Kidney epithelial cell (primary cell): Measurements from ENCODE around the gene EPHB1. TPM values are rescaled to one million over a fixed set of nuclear protein-coding genes. Genes with fewer than 3 reads are reported as not detected.

Experiments
- DNase-seq: peaks from one replicate; pipeline ENCODE4 v3.0.0-alpha.2; 2010; ENCODE audit warnings: low read depth
- H3K27me3 ChIP-seq: 2 replicates; pipeline ENCODE4 v1.6.0; 2011; ENCODE audit warnings: low read length; ENCODE audit not compliant: control insufficient read depth, insufficient read depth
- H3K36me3 ChIP-seq: 2 replicates; pipeline ENCODE4 v1.5.1; 2011; ENCODE audit warnings: low read length; ENCODE audit not compliant: control insufficient read depth, insufficient read depth
- H3K4me3 ChIP-seq: 2 replicates; pipeline ENCODE4 v1.5.1; 2011; ENCODE audit warnings: low read depth, mild to moderate bottlenecking, control low read depth, low read length
- total RNA-seq: library from RNA; depleted of rRNA; stranded (reverse); fragments of >200 nt; gene quantifications from 2 replicates; pipeline ENCODE4 v1.2.3, GENCODE V29; 2015
- TF ChIP-seq, protein P1 (sequence below): IDR thresholded peaks from 2 replicates; pipeline ENCODE4 v1.5.1; 2011; ENCODE audit warnings: mild to moderate bottlenecking, moderate library complexity, low read length, control low read depth, inconsistent platforms; ENCODE audit not compliant: insufficient read depth, poor library complexity, severe bottlenecking

Gene EPHB1
- total RNA-seq, 1 donor from 2014 or later = 10.8 TPM

DNA sequence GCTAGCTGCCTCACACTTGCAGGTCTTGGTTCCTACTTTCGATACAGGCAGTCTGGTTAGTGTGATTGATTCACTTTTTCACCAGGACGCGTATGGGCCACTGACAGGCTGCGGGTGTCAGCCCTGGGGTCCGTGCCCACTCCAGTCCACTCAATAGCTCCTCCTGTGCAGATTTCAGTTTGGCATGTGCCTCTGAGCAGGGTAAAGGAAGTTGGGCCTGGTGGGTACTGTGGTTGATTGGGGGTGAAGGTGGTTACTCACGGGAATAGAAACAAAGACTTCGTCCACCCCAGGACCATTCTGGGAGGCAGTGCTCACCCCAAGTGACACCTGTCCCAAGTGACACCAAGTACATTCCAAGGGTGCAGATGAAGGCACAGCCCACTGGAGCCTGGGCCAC is 62.3 kb downstream of the EPHB1 start:
- Histone ChIP-seq H3K27me3 (no peaks in the 10 kb centered on the region), H3K36me3 (no peaks in the 10 kb centered on the region), H3K4me3 (no peak overlapping the region)
- no peak for DNase-seq
- TF ChIP-seq, protein P1, sequence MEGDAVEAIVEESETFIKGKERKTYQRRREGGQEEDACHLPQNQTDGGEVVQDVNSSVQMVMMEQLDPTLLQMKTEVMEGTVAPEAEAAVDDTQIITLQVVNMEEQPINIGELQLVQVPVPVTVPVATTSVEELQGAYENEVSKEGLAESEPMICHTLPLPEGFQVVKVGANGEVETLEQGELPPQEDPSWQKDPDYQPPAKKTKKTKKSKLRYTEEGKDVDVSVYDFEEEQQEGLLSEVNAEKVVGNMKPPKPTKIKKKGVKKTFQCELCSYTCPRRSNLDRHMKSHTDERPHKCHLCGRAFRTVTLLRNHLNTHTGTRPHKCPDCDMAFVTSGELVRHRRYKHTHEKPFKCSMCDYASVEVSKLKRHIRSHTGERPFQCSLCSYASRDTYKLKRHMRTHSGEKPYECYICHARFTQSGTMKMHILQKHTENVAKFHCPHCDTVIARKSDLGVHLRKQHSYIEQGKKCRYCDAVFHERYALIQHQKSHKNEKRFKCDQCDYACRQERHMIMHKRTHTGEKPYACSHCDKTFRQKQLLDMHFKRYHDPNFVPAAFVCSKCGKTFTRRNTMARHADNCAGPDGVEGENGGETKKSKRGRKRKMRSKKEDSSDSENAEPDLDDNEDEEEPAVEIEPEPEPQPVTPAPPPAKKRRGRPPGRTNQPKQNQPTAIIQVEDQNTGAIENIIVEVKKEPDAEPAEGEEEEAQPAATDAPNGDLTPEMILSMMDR = no peak

DNA sequence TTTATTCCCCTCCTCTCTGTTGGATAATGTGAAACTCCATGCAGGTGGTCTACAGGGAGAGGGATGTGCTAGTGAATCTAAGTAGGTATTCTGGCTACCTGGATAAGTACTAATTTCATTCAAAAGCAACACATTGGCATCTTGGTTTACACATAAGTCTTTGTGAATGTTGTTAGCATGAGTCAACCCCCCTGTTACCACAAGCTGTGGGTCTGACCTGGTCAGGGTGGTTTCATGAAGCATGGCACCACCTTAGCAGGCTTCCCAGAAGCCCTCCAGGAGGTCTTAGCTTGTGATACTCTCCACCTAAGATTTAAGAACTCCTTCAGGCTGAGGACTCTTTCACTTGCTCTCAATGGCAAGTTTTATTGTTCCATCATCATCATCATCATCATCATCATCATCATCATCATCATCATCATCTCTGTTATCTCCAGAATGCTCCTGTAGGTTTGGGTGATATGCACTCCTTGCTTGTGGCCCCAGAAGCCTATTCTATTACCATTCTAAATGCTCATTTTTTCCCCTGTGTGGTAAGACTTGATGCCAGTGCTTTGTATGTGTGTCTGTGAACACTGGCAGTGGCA is 62.8 kb downstream of the EPHB1 start:
- TF ChIP-seq, protein P1 = no peak
- Histone ChIP-seq H3K4me3 (no peak overlapping the region), H3K36me3 (no peaks in the 10 kb centered on the region), H3K27me3 (no peaks in the 10 kb centered on the region)
- DNase-seq = no peak

DNA sequence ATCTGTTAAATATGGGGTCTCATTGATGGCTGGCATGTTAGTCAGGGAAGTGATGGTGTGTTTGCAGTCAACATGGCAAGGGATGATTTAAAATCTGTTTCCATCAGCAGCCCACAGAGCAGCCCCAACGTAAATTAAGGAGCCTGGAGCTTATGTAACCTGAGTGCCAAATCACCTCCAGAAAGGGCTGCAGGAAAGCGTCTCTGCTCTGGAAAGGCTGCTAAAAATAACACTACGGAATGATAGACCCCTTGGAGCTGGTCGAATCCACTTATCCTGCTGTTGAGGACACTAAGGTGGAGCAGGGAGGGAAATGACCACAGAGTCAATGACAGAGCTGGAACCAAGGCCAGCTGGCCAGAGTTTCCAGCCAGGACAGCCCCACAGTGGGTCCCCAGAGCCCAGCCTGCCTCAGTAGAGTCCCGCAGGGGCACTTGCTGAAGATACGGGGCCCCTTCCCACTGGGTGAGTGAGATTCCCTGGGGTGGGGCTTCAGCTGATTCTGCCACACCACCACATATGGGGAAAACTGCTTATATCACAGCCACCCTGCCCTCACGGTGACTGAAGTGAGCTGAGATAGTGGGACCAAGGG is 63.5 kb downstream of the EPHB1 start:
- TF ChIP-seq, protein P1 = no peak
- Histone ChIP-seq H3K27me3 (no peaks in the 10 kb centered on the region), H3K36me3 (no peaks in the 10 kb centered on the region), H3K4me3 (no peak overlapping the region)
- no peak for DNase-seq

DNA sequence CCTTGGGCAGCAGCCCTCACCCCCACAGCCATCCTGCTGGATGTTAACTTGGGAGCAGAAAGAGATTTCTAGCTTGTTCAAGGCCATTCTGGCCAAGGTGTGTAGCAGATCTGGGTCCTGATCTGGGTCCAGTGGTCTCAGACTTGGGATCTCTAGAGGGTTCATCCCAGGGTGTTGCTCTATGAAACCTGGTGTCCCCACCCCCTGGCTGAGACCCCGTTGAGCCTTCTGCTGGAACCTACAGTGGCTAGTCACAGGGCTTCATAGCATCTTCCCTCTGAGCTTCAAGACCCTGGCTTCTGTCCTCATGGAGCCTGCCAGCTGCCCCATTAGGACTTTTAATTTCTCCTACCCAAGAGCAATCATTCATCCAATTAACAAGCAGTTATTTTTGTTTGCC is 64.3 kb downstream of the EPHB1 start:
- TF ChIP-seq, protein P1 = no peak
- Histone ChIP-seq H3K4me3 (no peak overlapping the region), H3K27me3 (no peaks in the 10 kb centered on the region), H3K36me3 (no peaks in the 10 kb centered on the region)
- no peak for DNase-seq

DNA sequence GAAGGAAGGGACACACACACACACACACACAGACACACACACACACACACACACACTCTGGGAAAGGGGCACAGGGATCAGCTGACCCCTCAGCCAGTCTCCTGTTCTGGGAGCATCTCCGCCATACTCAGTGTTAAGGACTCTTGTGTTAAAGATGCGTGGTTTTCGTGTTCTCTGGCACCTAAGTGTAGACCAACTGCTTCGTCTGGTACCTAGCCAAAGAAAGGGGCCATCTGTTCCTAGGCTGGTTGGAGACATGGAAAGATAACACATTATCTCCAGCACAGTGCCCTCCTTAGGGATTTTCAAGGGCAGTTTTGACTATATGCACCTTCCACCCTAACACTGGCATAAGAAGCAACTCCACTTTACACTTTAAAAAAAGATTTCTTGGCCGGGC is 65.1 kb downstream of the EPHB1 start:
- H3K4me3 ChIP-seq = no peak overlapping the region
- H3K27me3 ChIP-seq = no peaks in the 10 kb centered on the region
- TF ChIP-seq, protein P1 = no peak
- H3K36me3 ChIP-seq = no peaks in the 10 kb centered on the region
- DNase-seq = no peak

DNA sequence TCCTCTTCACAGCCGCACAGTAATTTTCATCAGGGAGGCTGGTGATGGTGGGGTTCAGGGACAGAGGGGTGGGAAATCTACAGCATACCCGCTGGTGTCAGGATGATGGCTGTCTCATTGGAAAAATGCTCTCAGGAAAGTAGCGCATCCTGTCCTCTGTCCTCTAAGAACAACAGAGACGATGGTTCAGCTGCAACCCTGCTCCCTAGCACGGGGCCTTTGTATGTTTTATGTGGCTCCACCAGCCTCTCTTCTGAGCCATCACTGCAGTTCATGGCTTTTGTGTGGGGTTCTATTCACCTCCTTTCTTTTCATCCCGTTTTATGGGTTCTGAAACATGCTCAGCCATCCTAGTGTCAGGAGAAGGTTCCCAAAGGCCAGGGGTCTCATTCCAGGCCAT is 68.9 kb downstream of the EPHB1 start:
- TF ChIP-seq, protein P1 = no peak
- H3K4me3 ChIP-seq = no peak overlapping the region
- DNase-seq = no peak
- no peaks in the 10 kb centered on the region for H3K36me3 ChIP-seq
- H3K27me3 ChIP-seq = no peaks in the 10 kb centered on the region
